Neural progenitor cell (in vitro differentiated cells): ENCODE measurements around the gene FIBCD1.

Experiments used
- EZH2 ChIP-seq: fragments of 200-600 bp; sonication (generic); IDR thresholded peaks from 2 replicates; pipeline ENCODE4 v1.6.1; 2017; ENCODE audit warnings: antibody characterized with exemption, mild to moderate bottlenecking, moderate library complexity
- EZH2phosphoT487 ChIP-seq: fragments of 200-600 bp; sonication (generic); IDR thresholded peaks from 2 replicates; pipeline ENCODE4 v1.6.1; 2017; ENCODE audit warnings: antibody characterized with exemption
- TF ChIP-seq, protein P1 (sequence below): fragments of 200-600 bp; sonication (generic); IDR thresholded peaks from 2 replicates; pipeline ENCODE4 v1.5.1; 2017; ENCODE audit warnings: antibody characterized with exemption, mild to moderate bottlenecking

GRCh38 chr9:130971294-130971849, 32.3 kb upstream of the FIBCD1 start:
- TF ChIP-seq EZH2 (no peak), EZH2phosphoT487 (no peak)
- TF ChIP-seq, protein P1, sequence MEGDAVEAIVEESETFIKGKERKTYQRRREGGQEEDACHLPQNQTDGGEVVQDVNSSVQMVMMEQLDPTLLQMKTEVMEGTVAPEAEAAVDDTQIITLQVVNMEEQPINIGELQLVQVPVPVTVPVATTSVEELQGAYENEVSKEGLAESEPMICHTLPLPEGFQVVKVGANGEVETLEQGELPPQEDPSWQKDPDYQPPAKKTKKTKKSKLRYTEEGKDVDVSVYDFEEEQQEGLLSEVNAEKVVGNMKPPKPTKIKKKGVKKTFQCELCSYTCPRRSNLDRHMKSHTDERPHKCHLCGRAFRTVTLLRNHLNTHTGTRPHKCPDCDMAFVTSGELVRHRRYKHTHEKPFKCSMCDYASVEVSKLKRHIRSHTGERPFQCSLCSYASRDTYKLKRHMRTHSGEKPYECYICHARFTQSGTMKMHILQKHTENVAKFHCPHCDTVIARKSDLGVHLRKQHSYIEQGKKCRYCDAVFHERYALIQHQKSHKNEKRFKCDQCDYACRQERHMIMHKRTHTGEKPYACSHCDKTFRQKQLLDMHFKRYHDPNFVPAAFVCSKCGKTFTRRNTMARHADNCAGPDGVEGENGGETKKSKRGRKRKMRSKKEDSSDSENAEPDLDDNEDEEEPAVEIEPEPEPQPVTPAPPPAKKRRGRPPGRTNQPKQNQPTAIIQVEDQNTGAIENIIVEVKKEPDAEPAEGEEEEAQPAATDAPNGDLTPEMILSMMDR: no peak
